ENCODE data around the gene MYO7B.

GRCh38 chr2:127646487-127647241 lies 111.2 kb downstream of the MYO7B start:
- TF ChIP-seq POLR2A (IDR thresholded peaks at IDR 0.05) = no peak
- TF ChIP-seq POLR2AphosphoS5 (IDR thresholded peaks at IDR 0.05) = no peak
- TF ChIP-seq CTCF (IDR thresholded peaks at IDR 0.05) = no peak

Measured in stomach (tissue), 4 donors.